Prostate gland (tissue), 2 donors: ENCODE results near the gene TTN. TPM values are rescaled to one million over a fixed set of nuclear protein-coding genes. Genes with fewer than 3 reads are reported as not detected.

Experiments used
- DNase-seq: peaks from one replicate; pipeline ENCODE4 v3.0.0-alpha.2; 2019; ENCODE audit warnings: low spot score
- H3K27ac ChIP-seq, 2 donors: fragments of 200-600 bp; sonication (generic); 2 replicates each; pipeline ENCODE4 v1.5.1; 2017 to 2019
- H3K27me3 ChIP-seq: fragments of 200-600 bp; sonication (generic); replicated peaks from 2 replicates; pipeline ENCODE4 v1.5.1; 2019; ENCODE audit not compliant: insufficient read depth
- H3K36me3 ChIP-seq, 2 donors: fragments of 200-600 bp; sonication (generic); 1 replicate in 1 of 2; 2 replicates in 1 of 2; pipeline versions ENCODE4 v1.5.1 to v1.8.1; 2017 to 2019
- H3K4me1 ChIP-seq: fragments of 200-600 bp; sonication (generic); replicated peaks from 2 replicates; pipeline ENCODE4 v1.5.1; 2019
- H3K4me3 ChIP-seq, 2 donors: fragments of 200-600 bp; sonication (generic); 2 replicates each; pipeline ENCODE4 v1.5.1; 2017 to 2019
- H3K9me3 ChIP-seq: fragments of 200-600 bp; sonication (generic); 2 replicates; pipeline ENCODE4 v1.5.1; 2017
- POLR2A ChIP-seq: fragments of 450-650 bp; IDR thresholded peaks from one replicate; pipeline ENCODE4 v1.6.1; 2016; ENCODE audit warnings: antibody characterized with exemption, mild to moderate bottlenecking
- POLR2AphosphoS5 ChIP-seq: sonication (generic); formaldehyde crosslinking; IDR thresholded peaks from one replicate; pipeline ENCODE4 v1.6.1; 2017; ENCODE audit warnings: antibody characterized with exemption
- WGBS: methylation state at CpG from one replicate; pipeline ENCODE4 v1.1.5; 2018; 5-methylcytosine and 5-hydroxymethylcytosine counted together
- intact Hi-C: fragments of 100-400 bp; cut with DNase I; formaldehyde crosslinking; loops from one replicate; pipeline ENCODE4 v1.14.2; 2022
- total RNA-seq, 2 donors: library from RNA; depleted of rRNA; stranded (reverse); fragments of >200 nt; gene quantifications; one replicate each; pipeline ENCODE4 v1.1.0, GENCODE V29; 2016
- TF ChIP-seq, protein P1 (sequence below), 4 experiments: fragments of 200-600 bp in 2 of 4; fragments of 450-650 bp in 2 of 4; sonication (generic) in 2 of 4; IDR thresholded peaks; 1 replicate in 3 of 4; 2 replicates in 1 of 4; pipeline ENCODE4 v1.5.1; 2016 to 2019; ENCODE audit warnings: antibody characterized with exemption in 4 of 4, mild to moderate bottlenecking in 2 of 4, moderate library complexity in 2 of 4

Gene TTN
- total RNA-seq, 2 donors from 2014 or later: 10.3 to 36.8 TPM

DNA sequence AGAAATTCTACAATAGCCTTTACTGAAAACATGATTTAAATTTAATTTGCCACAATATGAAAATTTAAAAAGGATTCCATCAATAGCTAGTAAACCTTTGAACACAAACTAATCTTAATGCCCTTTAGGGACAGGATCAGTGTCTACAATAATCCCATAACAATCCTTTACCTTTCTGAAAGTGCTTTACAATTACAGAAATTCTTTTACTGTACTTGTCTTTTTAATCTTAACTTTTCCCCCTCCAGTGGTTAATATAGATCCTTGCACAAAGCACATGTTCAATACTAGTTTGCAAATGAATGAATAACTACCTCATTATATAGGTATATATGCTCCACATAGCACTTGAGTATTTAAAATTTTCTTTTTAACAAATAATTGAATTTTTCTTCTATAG lies 204.3 kb downstream of the TTN start:
- Histone ChIP-seq H3K27me3 (no peaks in the 10 kb centered on the region), H3K27ac (no peak overlapping the region), H3K9me3 (no peaks in the 10 kb centered on the region), H3K4me1 (no peaks in the 10 kb centered on the region), H3K4me3 (no peak overlapping the region), H3K36me3 (no peaks in the 10 kb centered on the region)
- intact Hi-C loops: no loop called here
- no peak for DNase-seq
- TF ChIP-seq, protein P1, sequence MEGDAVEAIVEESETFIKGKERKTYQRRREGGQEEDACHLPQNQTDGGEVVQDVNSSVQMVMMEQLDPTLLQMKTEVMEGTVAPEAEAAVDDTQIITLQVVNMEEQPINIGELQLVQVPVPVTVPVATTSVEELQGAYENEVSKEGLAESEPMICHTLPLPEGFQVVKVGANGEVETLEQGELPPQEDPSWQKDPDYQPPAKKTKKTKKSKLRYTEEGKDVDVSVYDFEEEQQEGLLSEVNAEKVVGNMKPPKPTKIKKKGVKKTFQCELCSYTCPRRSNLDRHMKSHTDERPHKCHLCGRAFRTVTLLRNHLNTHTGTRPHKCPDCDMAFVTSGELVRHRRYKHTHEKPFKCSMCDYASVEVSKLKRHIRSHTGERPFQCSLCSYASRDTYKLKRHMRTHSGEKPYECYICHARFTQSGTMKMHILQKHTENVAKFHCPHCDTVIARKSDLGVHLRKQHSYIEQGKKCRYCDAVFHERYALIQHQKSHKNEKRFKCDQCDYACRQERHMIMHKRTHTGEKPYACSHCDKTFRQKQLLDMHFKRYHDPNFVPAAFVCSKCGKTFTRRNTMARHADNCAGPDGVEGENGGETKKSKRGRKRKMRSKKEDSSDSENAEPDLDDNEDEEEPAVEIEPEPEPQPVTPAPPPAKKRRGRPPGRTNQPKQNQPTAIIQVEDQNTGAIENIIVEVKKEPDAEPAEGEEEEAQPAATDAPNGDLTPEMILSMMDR (IDR thresholded peaks at IDR 0.05): no peak
- no peak for TF ChIP-seq POLR2A

DNA sequence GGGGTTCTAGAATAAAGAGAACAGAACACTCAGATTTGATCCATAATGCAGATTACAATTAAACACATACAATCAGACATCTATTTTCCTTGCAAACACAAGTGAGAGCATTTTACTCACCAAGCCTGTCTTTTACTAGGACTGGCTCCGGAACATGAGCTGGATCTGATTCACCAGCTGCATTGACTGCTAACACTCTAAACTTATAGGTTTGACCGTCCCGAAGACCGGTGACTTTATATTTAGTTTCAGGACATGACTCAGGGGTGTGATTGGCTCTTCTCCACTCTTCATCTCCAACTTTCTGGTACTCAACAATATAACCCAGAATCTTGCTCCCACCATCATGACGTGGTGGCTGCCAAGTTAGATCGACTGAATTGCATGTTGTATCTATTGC lies 214.6 kb downstream of the TTN start:
- intact Hi-C loops: no loop called here
- Histone ChIP-seq H3K9me3 (no peaks in the 10 kb centered on the region), H3K4me1 (no peaks in the 10 kb centered on the region), H3K36me3 (no peaks in the 10 kb centered on the region), H3K27me3 (no peaks in the 10 kb centered on the region), H3K4me3 (no peak overlapping the region), H3K27ac (no peak overlapping the region)
- TF ChIP-seq POLR2A: no peak
- TF ChIP-seq POLR2AphosphoS5: no peak
- TF ChIP-seq, protein P1 (IDR thresholded peaks at IDR 0.05): no peak
- DNase-seq: no peak
- 92% methylated on average over 6 of the region's 6 CpGs for WGBS

DNA sequence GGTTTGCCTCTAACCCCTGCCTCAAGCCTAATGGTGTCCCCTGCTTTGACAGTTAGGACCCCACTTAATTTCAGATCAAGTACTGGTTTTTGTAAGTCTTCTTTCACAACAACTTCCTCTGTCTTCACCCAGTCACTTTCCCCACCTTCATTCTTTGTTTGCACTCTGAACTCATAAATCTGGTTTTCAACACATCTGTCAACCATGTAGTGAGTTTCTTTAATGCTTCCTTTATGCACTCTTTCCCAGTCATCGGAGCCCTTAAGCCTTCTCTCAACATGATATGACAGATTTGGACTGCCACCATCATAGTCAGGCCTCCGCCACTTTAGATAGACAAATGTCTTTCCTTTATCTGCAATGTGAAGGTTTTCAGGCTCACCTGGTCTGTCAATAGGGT lies 217.9 kb downstream of the TTN start:
- intact Hi-C loops: no loop called here
- 71% methylated on average over 2 of the region's 2 CpGs for WGBS
- no peaks in the 10 kb centered on the region for H3K27me3 ChIP-seq
- DNase-seq: no peak
- no peaks in the 10 kb centered on the region for H3K36me3 ChIP-seq
- no peak for TF ChIP-seq POLR2A
- TF ChIP-seq, protein P1 (IDR thresholded peaks at IDR 0.05): no peak
- TF ChIP-seq POLR2AphosphoS5: no peak
- no peak overlapping the region for H3K27ac ChIP-seq
- H3K4me1 ChIP-seq: no peaks in the 10 kb centered on the region
- no peak overlapping the region for H3K4me3 ChIP-seq
- no peaks in the 10 kb centered on the region for H3K9me3 ChIP-seq

DNA sequence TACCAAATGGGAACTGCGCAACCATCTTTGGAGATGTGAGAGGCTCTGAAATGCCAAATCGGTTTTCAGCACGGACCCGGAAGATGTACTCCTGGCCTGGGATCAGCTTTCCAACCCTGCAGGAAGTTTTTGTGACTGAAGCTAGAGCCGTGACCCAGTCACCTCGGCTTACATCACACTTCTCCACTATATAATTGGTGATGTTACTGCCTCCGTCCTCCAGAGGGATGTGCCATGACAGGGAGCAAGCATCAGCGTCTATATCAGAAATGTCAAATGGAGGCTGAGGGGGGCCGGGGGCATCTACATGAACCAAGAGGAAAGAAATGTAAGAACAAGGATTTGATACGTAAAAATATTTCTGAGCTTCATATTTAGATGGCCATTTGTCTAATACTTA lies 222.6 kb downstream of the TTN start:
- no peaks in the 10 kb centered on the region for H3K9me3 ChIP-seq
- no peaks in the 10 kb centered on the region for H3K4me1 ChIP-seq
- H3K27ac ChIP-seq: no peak overlapping the region
- H3K27me3 ChIP-seq: no peaks in the 10 kb centered on the region
- intact Hi-C loops: no loop called here
- no peak overlapping the region for H3K4me3 ChIP-seq
- no peaks in the 10 kb centered on the region for H3K36me3 ChIP-seq
- no peak for DNase-seq
- WGBS: 84% methylated on average over 10 of the region's 10 CpGs
- TF ChIP-seq POLR2A (no peak), POLR2AphosphoS5 (no peak)
- TF ChIP-seq, protein P1 (IDR thresholded peaks at IDR 0.05): no peak

DNA sequence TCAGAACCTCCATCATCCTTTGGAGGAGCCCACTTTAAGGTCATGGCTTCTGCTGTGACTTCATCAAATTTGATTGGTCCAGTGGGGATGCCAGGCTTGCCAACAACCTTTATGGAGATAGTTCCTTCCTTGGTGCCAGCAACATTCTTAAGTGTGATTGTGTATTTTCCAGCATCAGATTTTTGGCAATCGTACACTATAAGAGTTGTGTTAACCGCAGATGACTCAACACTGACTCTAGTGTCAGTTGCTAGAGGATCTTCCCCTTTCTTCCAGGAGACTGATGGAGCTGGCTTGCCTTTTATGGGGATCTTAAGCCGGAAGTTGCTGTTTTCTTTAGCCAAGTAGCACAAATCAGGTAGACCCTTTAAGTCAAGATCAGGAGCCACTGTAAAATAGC lies 228.2 kb downstream of the TTN start:
- intact Hi-C loops: no loop called here
- DNase-seq: no peak
- 95% methylated on average over 3 of the region's 3 CpGs for WGBS

More for the DNA sequence above, 228.2 kb downstream of the TTN start:
- Histone ChIP-seq H3K36me3 (peaks cover 0 to 7% of the 10 kb centered on the region in 2 donors), H3K27me3 (no peaks in the 10 kb centered on the region), H3K9me3 (no peaks in the 10 kb centered on the region), H3K4me3 (no peak overlapping the region), H3K27ac (no peak overlapping the region), H3K4me1 (no peaks in the 10 kb centered on the region)
- TF ChIP-seq POLR2AphosphoS5 (no peak), POLR2A (no peak)
- TF ChIP-seq, protein P1 (IDR thresholded peaks at IDR 0.05): no peak
